Suprapubic skin (tissue), 3 donors: Measurements from ENCODE around the gene SHISA9.

Experiments
- POLR2A ChIP-seq, 2 donors: fragments of 450-650 bp; IDR thresholded peaks; one replicate each; pipeline ENCODE4 v1.6.1; 2017; ENCODE audit warnings: antibody characterized with exemption in 2 of 2, mild to moderate bottlenecking in 2 of 2, moderate library complexity in 2 of 2
- TF ChIP-seq, protein P1 (sequence below), 2 donors: fragments of 200-600 bp in 1 of 2; fragments of 450-650 bp in 1 of 2; sonication (generic) in 1 of 2; IDR thresholded peaks; one replicate each; pipeline ENCODE4 v1.5.1; 2016 to 2019; ENCODE audit warnings: antibody characterized with exemption in 2 of 2, mild to moderate bottlenecking in 1 of 2, moderate library complexity in 1 of 2

- TF ChIP-seq, protein P1, sequence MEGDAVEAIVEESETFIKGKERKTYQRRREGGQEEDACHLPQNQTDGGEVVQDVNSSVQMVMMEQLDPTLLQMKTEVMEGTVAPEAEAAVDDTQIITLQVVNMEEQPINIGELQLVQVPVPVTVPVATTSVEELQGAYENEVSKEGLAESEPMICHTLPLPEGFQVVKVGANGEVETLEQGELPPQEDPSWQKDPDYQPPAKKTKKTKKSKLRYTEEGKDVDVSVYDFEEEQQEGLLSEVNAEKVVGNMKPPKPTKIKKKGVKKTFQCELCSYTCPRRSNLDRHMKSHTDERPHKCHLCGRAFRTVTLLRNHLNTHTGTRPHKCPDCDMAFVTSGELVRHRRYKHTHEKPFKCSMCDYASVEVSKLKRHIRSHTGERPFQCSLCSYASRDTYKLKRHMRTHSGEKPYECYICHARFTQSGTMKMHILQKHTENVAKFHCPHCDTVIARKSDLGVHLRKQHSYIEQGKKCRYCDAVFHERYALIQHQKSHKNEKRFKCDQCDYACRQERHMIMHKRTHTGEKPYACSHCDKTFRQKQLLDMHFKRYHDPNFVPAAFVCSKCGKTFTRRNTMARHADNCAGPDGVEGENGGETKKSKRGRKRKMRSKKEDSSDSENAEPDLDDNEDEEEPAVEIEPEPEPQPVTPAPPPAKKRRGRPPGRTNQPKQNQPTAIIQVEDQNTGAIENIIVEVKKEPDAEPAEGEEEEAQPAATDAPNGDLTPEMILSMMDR (IDR thresholded peaks at IDR 0.05) = no peak
- TF ChIP-seq POLR2A (IDR thresholded peaks at IDR 0.05) = no peak
These were observed 180.5 kb downstream of the SHISA9 start for GRCh38 chr16:13081825-13082331.
